Fibroblast of lung (primary cell): ENCODE measurements around the gene IL2RA. TPM values are rescaled to one million over a fixed set of nuclear protein-coding genes. Genes with fewer than 3 reads are reported as not detected.

Experiments used
- DNase-seq, 2 donors: peaks; one replicate each; pipeline versions ENCODE4 v3.0.0 to v3.0.0-alpha.2; 2010; ENCODE audit warnings: low read depth in 2 of 2
- H2AFZ ChIP-seq: 2 replicates; pipeline ENCODE4 v1.5.1; 2012; ENCODE audit warnings: low read length, control low read depth, inconsistent platforms
- H3K27ac ChIP-seq: 2 replicates; pipeline ENCODE4 v1.5.1; 2011; ENCODE audit warnings: low read length, control low read depth; ENCODE audit not compliant: insufficient read depth
- H3K27me3 ChIP-seq: 2 replicates; pipeline ENCODE4 v1.5.1; 2011; ENCODE audit warnings: mild to moderate bottlenecking, low read length; ENCODE audit not compliant: control insufficient read depth, insufficient read depth
- H3K36me3 ChIP-seq: 2 replicates; pipeline ENCODE4 v1.5.1; 2011; ENCODE audit warnings: low read length; ENCODE audit not compliant: control insufficient read depth, insufficient read depth
- H3K4me1 ChIP-seq: 2 replicates; pipeline ENCODE4 v1.5.1; 2011; ENCODE audit warnings: low read length; ENCODE audit not compliant: control insufficient read depth, insufficient read depth; ENCODE audit errors: extremely low read depth
- H3K4me2 ChIP-seq: 2 replicates; pipeline ENCODE4 v1.5.1; 2011; ENCODE audit warnings: low read length, control low read depth; ENCODE audit not compliant: insufficient read depth; ENCODE audit errors: extremely low read depth
- H3K4me3 ChIP-seq, 4 experiments: fragments of 200-600 bp in 1 of 4; sonication (generic) in 1 of 4; replicated peaks in 1 of 4; 2 replicates each; pipeline ENCODE4 v1.5.1; 2011 to 2016; ENCODE audit warnings: low read length in 4 of 4, low read depth in 3 of 4, mild to moderate bottlenecking in 3 of 4, control low read depth in 2 of 4, inconsistent platforms in 1 of 4, mixed read lengths in 1 of 4; ENCODE audit not compliant: insufficient read depth in 1 of 4; ENCODE audit errors: control extremely low read depth in 1 of 4
- H3K79me2 ChIP-seq: 2 replicates; pipeline ENCODE4 v1.5.1; 2012; ENCODE audit warnings: mild to moderate bottlenecking, low read length, inconsistent platforms; ENCODE audit not compliant: control insufficient read depth, insufficient read depth
- H3K9ac ChIP-seq: 2 replicates; pipeline ENCODE4 v1.5.1; 2011; ENCODE audit warnings: mild to moderate bottlenecking, low read length, control low read depth; ENCODE audit not compliant: insufficient read depth
- H3K9me3 ChIP-seq: 2 replicates; pipeline ENCODE4 v1.5.1; 2012; ENCODE audit warnings: low read depth, low read length; ENCODE audit not compliant: control insufficient read depth, insufficient read depth
- H4K20me1 ChIP-seq: 2 replicates; pipeline ENCODE4 v1.5.1; 2011; ENCODE audit warnings: low read length; ENCODE audit not compliant: control insufficient read depth, insufficient read depth; ENCODE audit errors: extremely low read depth
- CTCF ChIP-seq, 2 donors: IDR thresholded peaks in 1 of 2; conservative IDR thresholded peaks in 1 of 2; 1 replicate in 1 of 2; 2 replicates in 1 of 2; pipeline ENCODE4 v1.5.1; 2011 to 2012; ENCODE audit warnings: low read length in 2 of 2, control low read depth in 1 of 2, inconsistent platforms in 1 of 2, low read depth in 1 of 2, mild to moderate bottlenecking in 1 of 2
- EZH2 ChIP-seq: IDR thresholded peaks from 2 replicates; pipeline ENCODE4 v1.5.1; 2012; ENCODE audit warnings: low read length, control low read depth, mild to moderate bottlenecking; ENCODE audit errors: missing control alignments
- polyA plus RNA-seq, 2 donors: library from polyadenylated mRNA; depleted of rRNA in 1 of 2; stranded (reverse) in 1 of 2; unstranded in 1 of 2; fragments of >200 nt; gene quantifications; 2 replicates each; pipeline ENCODE4 v1.2.1, GENCODE V29; 2011 to 2012; ENCODE audit warnings: missing spikeins in 1 of 2
- total RNA-seq: library from RNA; depleted of rRNA; stranded (reverse); fragments of >200 nt; gene quantifications from 2 replicates; pipeline ENCODE4 v1.2.1, GENCODE V29; 2014

Gene IL2RA
- total and polyA plus RNA-seq, 2 donors (not counting 1 experiment from before 2014, with no cell fraction given), result not detected

GRCh38 chr10:6047847-6048246 is 14.3 kb downstream of the IL2RA start:
- H4K20me1 ChIP-seq, result no peaks in the 10 kb centered on the region
- H3K4me1 ChIP-seq, result no peaks in the 10 kb centered on the region
- H3K79me2 ChIP-seq, result no peaks in the 10 kb centered on the region
- no peak overlapping the region for H3K4me3 ChIP-seq
- H3K36me3 ChIP-seq, result no peaks in the 10 kb centered on the region
- peaks cover 9% of the 10 kb centered on the region for H3K27me3 ChIP-seq
- H3K4me2 ChIP-seq, result no peak overlapping the region
- no peak overlapping the region for H3K9ac ChIP-seq
- H2AFZ ChIP-seq, result no peak overlapping the region
- DNase-seq, result no peak
- TF ChIP-seq CTCF (conservative IDR thresholded peaks at IDR 0.05 in 1 of 2, IDR thresholded peaks at IDR 0.05 in 1 of 2; ENCODE audit: low read depth in 1 of 2, low read length in 2 of 2), result no peak
- no peak for TF ChIP-seq EZH2
- no peaks in the 10 kb centered on the region for H3K9me3 ChIP-seq
- H3K27ac ChIP-seq, result no peak overlapping the region

GRCh38 chr10:6046773-6047611 is 15.2 kb downstream of the IL2RA start:
- Histone ChIP-seq H3K4me2 (no peak overlapping the region), H3K4me3 (no peak overlapping the region), H3K4me1 (no peaks in the 10 kb centered on the region), H3K9me3 (no peaks in the 10 kb centered on the region), H2AFZ (no peak overlapping the region), H3K27me3 (peaks cover 9% of the 10 kb centered on the region), H3K79me2 (no peaks in the 10 kb centered on the region), H4K20me1 (no peaks in the 10 kb centered on the region), H3K9ac (no peak overlapping the region), H3K36me3 (no peaks in the 10 kb centered on the region), H3K27ac (no peak overlapping the region)
- TF ChIP-seq EZH2, result no peak
- no peak for TF ChIP-seq CTCF (conservative IDR thresholded peaks at IDR 0.05 in 1 of 2, IDR thresholded peaks at IDR 0.05 in 1 of 2; ENCODE audit: low read depth in 1 of 2, low read length in 2 of 2)
- no peak for DNase-seq

GRCh38 chr10:6045878-6046772 is 16.0 kb downstream of the IL2RA start:
- Histone ChIP-seq H3K4me2 (no peak overlapping the region), H4K20me1 (no peaks in the 10 kb centered on the region)
- no peak for TF ChIP-seq EZH2
- no peak for TF ChIP-seq CTCF (conservative IDR thresholded peaks at IDR 0.05 in 1 of 2, IDR thresholded peaks at IDR 0.05 in 1 of 2; ENCODE audit: low read depth in 1 of 2, low read length in 2 of 2)

More at GRCh38 chr10:6045878-6046772, 16.0 kb downstream of the IL2RA start:
- Histone ChIP-seq H3K4me1 (no peaks in the 10 kb centered on the region), H3K9ac (no peak overlapping the region), H3K36me3 (no peaks in the 10 kb centered on the region), H3K27ac (no peak overlapping the region), H3K79me2 (no peaks in the 10 kb centered on the region), H3K9me3 (no peaks in the 10 kb centered on the region), H3K4me3 (no peak overlapping the region), H2AFZ (no peak overlapping the region), H3K27me3 (peaks cover 9% of the 10 kb centered on the region)
- DNase-seq, result no peak
